Measurements from ENCODE around the gene PRDM1. TPM values are rescaled to one million over a fixed set of nuclear protein-coding genes. Genes with fewer than 3 reads are reported as not detected.
A peak's percentile ranks its signal among the peaks of the same experiment; 100 is the strongest.

The PRDM1 gene
- total RNA-seq, 1 experiment from 2014 or later = 2.6 TPM

GRCh38 chr6:106118835-106119431, 32.8 kb downstream of the PRDM1 start:
- Histone ChIP-seq H3K9me3 (ENCODE audit: insufficient read depth, low read depth) (no peaks in the 10 kb centered on the region), H3K4me1 (replicated peaks; ENCODE audit: insufficient read depth) (peaks cover 28% of the 10 kb centered on the region), H3F3A (ENCODE audit: insufficient read depth, low read depth) (peaks cover 23% of the 10 kb centered on the region), H2AFZ (0 out of 2 replicates have a peak overlapping the region, but pooled peaks have one; percentile 7), H3K9me2 (ENCODE audit: insufficient read depth) (no peaks in the 10 kb centered on the region), H3K27me3 (ENCODE audit: insufficient read depth, low read depth) (no peaks in the 10 kb centered on the region), H3K79me2 (ENCODE audit: low read depth) (no peaks in the 10 kb centered on the region), H3K36me3 (ENCODE audit: low read depth) (no peaks in the 10 kb centered on the region), H3K27ac (peak overlapping the region; percentile 77), H4K20me1 (ENCODE audit: insufficient read depth) (no peaks in the 10 kb centered on the region), H3K4me2 (peak overlapping the region; percentile 62), H3K4me3 (peak overlapping the region; percentile 20)
- ChIA-PET POLR2A (ENCODE audit: unreplicated experiment) (interaction anchor here (0.6 to 0.7 kb wide), 2 partner anchors 33 to 688 kb away, joined by 5 to 6 read pairs; no protein-coding TSS in a partner anchor), CTCF (interaction anchor here (0.8 kb wide), 1 partner anchor 29 kb away, joined by 3 read pairs; no protein-coding TSS in a partner anchor)
- intact Hi-C loops (cut with micrococcal nuclease; ENCODE audit: unreplicated experiment) = loop anchor here (1.0 to 10.0 kb wide), 8 partner anchors 10 to 691 kb away; partner anchors contain the start of gene PRDM1
- no TSS peak for BruUV-seq (replicated peaks)
- no peak for DNase-seq
- TF ChIP-seq EZH2 (IDR thresholded peaks at IDR 0.05; ENCODE audit: low read depth) (no peak), CTCF (conservative IDR thresholded peaks at IDR 0.05) (no peak)

- BruUV-seq (replicated peaks) = no TSS peak
- ChIA-PET POLR2A (ENCODE audit: unreplicated experiment) (interaction anchor here (0.6 to 0.7 kb wide), 3 partner anchors 27 to 688 kb away, joined by 3 to 6 read pairs (median 5); no protein-coding TSS in a partner anchor), CTCF (interaction anchor here (0.8 kb wide), 1 partner anchor 30 kb away, joined by 3 read pairs; no protein-coding TSS in a partner anchor)
- TF ChIP-seq CTCF (conservative IDR thresholded peaks at IDR 0.05) (no peak), EZH2 (IDR thresholded peaks at IDR 0.05; ENCODE audit: low read depth) (no peak)
- H3K9me3 ChIP-seq (ENCODE audit: insufficient read depth, low read depth) = no peaks in the 10 kb centered on the region
- H4K20me1 ChIP-seq (ENCODE audit: insufficient read depth) = no peaks in the 10 kb centered on the region
- H3F3A ChIP-seq (ENCODE audit: insufficient read depth, low read depth) = peaks cover 23% of the 10 kb centered on the region
- no peaks in the 10 kb centered on the region for H3K36me3 ChIP-seq (ENCODE audit: low read depth)
- peaks cover 28% of the 10 kb centered on the region for H3K4me1 ChIP-seq (replicated peaks; ENCODE audit: insufficient read depth)
- H3K27me3 ChIP-seq (ENCODE audit: insufficient read depth, low read depth) = no peaks in the 10 kb centered on the region
- H3K4me3 ChIP-seq = no peak overlapping the region
- peak; percentile 96 to 100 for DNase-seq
- intact Hi-C loops (cut with micrococcal nuclease; ENCODE audit: unreplicated experiment) = loop anchor here (1.0 to 10.0 kb wide), 8 partner anchors 10 to 691 kb away; partner anchors contain the start of gene PRDM1
- no peaks in the 10 kb centered on the region for H3K79me2 ChIP-seq (ENCODE audit: low read depth)
- peak overlapping the region; percentile 62 for H3K4me2 ChIP-seq
- H3K27ac ChIP-seq = peak overlapping the region; percentile 77
- 0 out of 2 replicates have a peak overlapping the region, but pooled peaks have one; percentile 7 for H2AFZ ChIP-seq
- no peaks in the 10 kb centered on the region for H3K9me2 ChIP-seq (ENCODE audit: insufficient read depth)
These were observed 33.4 kb downstream of the PRDM1 start for GRCh38 chr6:106119546-106119945.

- peak overlapping the region; percentile 77 for H3K27ac ChIP-seq
- H3K36me3 ChIP-seq (ENCODE audit: low read depth) = no peaks in the 10 kb centered on the region
- H4K20me1 ChIP-seq (ENCODE audit: insufficient read depth) = no peaks in the 10 kb centered on the region
- peaks cover 23% of the 10 kb centered on the region for H3F3A ChIP-seq (ENCODE audit: insufficient read depth, low read depth)
- H3K4me2 ChIP-seq = peak overlapping the region; percentile 62
- CTCF ChIA-PET = no interaction called here
- no peaks in the 10 kb centered on the region for H3K9me2 ChIP-seq (ENCODE audit: insufficient read depth)
- TF ChIP-seq CTCF (conservative IDR thresholded peaks at IDR 0.05) (no peak), EZH2 (IDR thresholded peaks at IDR 0.05; ENCODE audit: low read depth) (no peak)
- POLR2A ChIA-PET (ENCODE audit: unreplicated experiment) = interaction anchor here (0.7 kb wide), 1 partner anchor 27 kb away, joined by 3 read pairs; no protein-coding TSS in a partner anchor
- H3K4me3 ChIP-seq = peak overlapping the region; percentile 1; the same call in 1 of the 2 replicates
- no peaks in the 10 kb centered on the region for H3K79me2 ChIP-seq (ENCODE audit: low read depth)
- intact Hi-C loops (cut with micrococcal nuclease; ENCODE audit: unreplicated experiment) = loop anchor here (5.0 kb wide), 1 partner anchor 62 kb away; no protein-coding TSS in a partner anchor
- H3K27me3 ChIP-seq (ENCODE audit: insufficient read depth, low read depth) = no peaks in the 10 kb centered on the region
- DNase-seq = no peak
- H3K9me3 ChIP-seq (ENCODE audit: insufficient read depth, low read depth) = no peaks in the 10 kb centered on the region
- H3K4me1 ChIP-seq (replicated peaks; ENCODE audit: insufficient read depth) = peaks cover 28% of the 10 kb centered on the region
- H2AFZ ChIP-seq = no peak overlapping the region
- no TSS peak for BruUV-seq (replicated peaks)
These were observed 33.9 kb downstream of the PRDM1 start for GRCh38 chr6:106120006-106120405.
